Sigmoid colon (tissue), 7 donors: Measurements from ENCODE around the gene SYT13. TPM values are rescaled to one million over a fixed set of nuclear protein-coding genes. Genes with fewer than 3 reads are reported as not detected.
"Not testable (repeated sequence)": the region's sequence is repeated elsewhere in the genome, so short reads cannot be mapped to it uniquely, and the experiment has no call there.

Experiments used
- DNase-seq: peaks from one replicate; pipeline ENCODE4 v3.0.0-alpha.2; 2019
- H3K27ac ChIP-seq, 4 donors: fragments of 200-600 bp; sonication (generic); one replicate each; pipeline ENCODE4 v1.5.1; 2016 to 2019; ENCODE audit warnings: mild to moderate bottlenecking in 1 of 4
- H3K27me3 ChIP-seq, 3 donors: fragments of 200-600 bp; sonication (generic); one replicate each; pipeline ENCODE4 v1.5.1; 2019; ENCODE audit warnings: mild to moderate bottlenecking in 1 of 3
- H3K36me3 ChIP-seq, 4 donors: fragments of 200-600 bp; sonication (generic); one replicate each; pipeline ENCODE4 v1.5.1; 2016 to 2019
- H3K4me1 ChIP-seq, 4 donors: fragments of 200-600 bp; sonication (generic); one replicate each; pipeline ENCODE4 v1.5.1; 2017 to 2019
- H3K4me3 ChIP-seq, 4 donors: fragments of 200-600 bp; sonication (generic); one replicate each; pipeline ENCODE4 v1.5.1; 2017 to 2019; ENCODE audit warnings: mild to moderate bottlenecking in 2 of 4, moderate library complexity in 1 of 4
- H3K9me3 ChIP-seq, 4 donors: fragments of 200-600 bp in 3 of 4; sonication (generic) in 3 of 4; one replicate each; pipeline versions ENCODE4 v1.5.1 to v1.6.1; 2013 to 2019
- EP300 ChIP-seq, 4 donors: sonication (generic); formaldehyde crosslinking; IDR thresholded peaks; one replicate each; pipeline ENCODE4 v1.6.1; 2017; ENCODE audit warnings: antibody characterized with exemption in 4 of 4
- POLR2A ChIP-seq, 2 donors: fragments of 450-650 bp; IDR thresholded peaks; one replicate each; pipeline ENCODE4 v1.6.1; 2016; ENCODE audit warnings: antibody characterized with exemption in 2 of 2, mild to moderate bottlenecking in 2 of 2, moderate library complexity in 2 of 2
- POLR2AphosphoS5 ChIP-seq, 4 donors: sonication (generic); formaldehyde crosslinking; IDR thresholded peaks; one replicate each; pipeline ENCODE4 v1.6.1; 2017; ENCODE audit warnings: antibody characterized with exemption in 4 of 4
- WGBS, 2 donors: extraction: QIAGEN DNeasy Blood & Tissue Kit; methylation state at CpG; one replicate each; pipeline ENCODE4 v1.1.7; 2013; 5-methylcytosine and 5-hydroxymethylcytosine counted together
- intact Hi-C: fragments of 100-400 bp; cut with DNase I; formaldehyde crosslinking; loops from one replicate; pipeline ENCODE4 v1.15.1; 2023
- polyA plus RNA-seq, 3 donors: library from polyadenylated mRNA; stranded (reverse); fragments of 200-250 nt; gene quantifications; one replicate each; pipeline ENCODE4 v1.2.3, GENCODE V29; 2013
- total RNA-seq, 4 donors: library from RNA; depleted of rRNA; stranded (reverse); fragments of >200 nt; gene quantifications; one replicate each; pipeline ENCODE4 v1.1.0, GENCODE V29; 2016
- TF ChIP-seq, protein P1 (sequence below), 4 experiments: fragments of 450-650 bp in 3 of 4; fragments of 200-600 bp in 1 of 4; IDR thresholded peaks; one replicate each; pipeline ENCODE4 v1.5.1; 2016 to 2019; ENCODE audit warnings: antibody characterized with exemption in 4 of 4, mild to moderate bottlenecking in 3 of 4, moderate library complexity in 2 of 4
- donor health status: healthy with polysubstance abuse.
- donor health status: Bipolar disorder and iron deficiency.
- donor health status: healthy.

The SYT13 gene
- total and polyA plus RNA-seq, 7 donors = 2.0 to 8.1 (median 3.9) TPM

DNA sequence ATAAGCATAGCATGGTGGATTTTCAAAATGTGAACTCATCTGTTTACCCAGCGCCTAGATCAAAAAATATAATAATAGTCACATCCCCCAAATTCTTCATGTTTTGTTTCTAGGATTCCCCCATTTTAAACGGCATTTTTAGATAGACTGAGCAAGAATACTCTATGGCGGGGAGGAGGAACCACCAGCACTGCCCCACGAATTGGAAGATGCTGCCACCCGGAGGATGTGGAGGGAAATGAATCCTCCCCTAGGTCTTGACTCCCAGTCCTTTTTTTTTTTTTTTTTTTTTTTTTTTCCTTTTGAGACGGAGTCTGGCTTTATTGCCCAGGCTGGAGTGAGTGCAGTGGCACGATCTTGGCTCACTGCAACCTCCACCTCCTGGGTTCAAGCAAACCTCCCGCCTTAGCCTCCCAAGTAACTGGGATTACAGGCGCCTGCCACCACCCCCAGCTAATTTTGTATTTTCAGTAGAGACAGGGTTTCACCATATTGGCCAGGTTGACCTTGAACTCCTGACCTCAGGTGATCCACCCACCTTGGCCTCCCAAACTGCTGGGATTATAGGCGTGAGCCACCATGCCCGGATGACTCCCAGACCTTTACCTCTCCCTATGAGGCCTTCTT is 7.5 kb upstream of the SYT13 start:
- not testable (repeated sequence) for H3K4me1 ChIP-seq, H3K4me3 ChIP-seq, H3K27ac ChIP-seq, H3K36me3 ChIP-seq, H3K9me3 ChIP-seq
- intact Hi-C loops = loop anchor here (1.0 to 5.0 kb wide), 3 partner anchors 39 to 361 kb away; no protein-coding TSS in a partner anchor
- peaks cover 0 to 15% (median 0%) of the 10 kb centered on the region in 3 donors for H3K27me3 ChIP-seq
- 22 to 24% methylated on average over 11 of the region's 11 CpGs for WGBS, 2 donors
- TF ChIP-seq, protein P1, sequence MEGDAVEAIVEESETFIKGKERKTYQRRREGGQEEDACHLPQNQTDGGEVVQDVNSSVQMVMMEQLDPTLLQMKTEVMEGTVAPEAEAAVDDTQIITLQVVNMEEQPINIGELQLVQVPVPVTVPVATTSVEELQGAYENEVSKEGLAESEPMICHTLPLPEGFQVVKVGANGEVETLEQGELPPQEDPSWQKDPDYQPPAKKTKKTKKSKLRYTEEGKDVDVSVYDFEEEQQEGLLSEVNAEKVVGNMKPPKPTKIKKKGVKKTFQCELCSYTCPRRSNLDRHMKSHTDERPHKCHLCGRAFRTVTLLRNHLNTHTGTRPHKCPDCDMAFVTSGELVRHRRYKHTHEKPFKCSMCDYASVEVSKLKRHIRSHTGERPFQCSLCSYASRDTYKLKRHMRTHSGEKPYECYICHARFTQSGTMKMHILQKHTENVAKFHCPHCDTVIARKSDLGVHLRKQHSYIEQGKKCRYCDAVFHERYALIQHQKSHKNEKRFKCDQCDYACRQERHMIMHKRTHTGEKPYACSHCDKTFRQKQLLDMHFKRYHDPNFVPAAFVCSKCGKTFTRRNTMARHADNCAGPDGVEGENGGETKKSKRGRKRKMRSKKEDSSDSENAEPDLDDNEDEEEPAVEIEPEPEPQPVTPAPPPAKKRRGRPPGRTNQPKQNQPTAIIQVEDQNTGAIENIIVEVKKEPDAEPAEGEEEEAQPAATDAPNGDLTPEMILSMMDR (IDR thresholded peaks at IDR 0.05) = peak in 3 of 4 experiments; percentile 51 to 53 (median 52)
- DNase-seq = peak; percentile 89

DNA sequence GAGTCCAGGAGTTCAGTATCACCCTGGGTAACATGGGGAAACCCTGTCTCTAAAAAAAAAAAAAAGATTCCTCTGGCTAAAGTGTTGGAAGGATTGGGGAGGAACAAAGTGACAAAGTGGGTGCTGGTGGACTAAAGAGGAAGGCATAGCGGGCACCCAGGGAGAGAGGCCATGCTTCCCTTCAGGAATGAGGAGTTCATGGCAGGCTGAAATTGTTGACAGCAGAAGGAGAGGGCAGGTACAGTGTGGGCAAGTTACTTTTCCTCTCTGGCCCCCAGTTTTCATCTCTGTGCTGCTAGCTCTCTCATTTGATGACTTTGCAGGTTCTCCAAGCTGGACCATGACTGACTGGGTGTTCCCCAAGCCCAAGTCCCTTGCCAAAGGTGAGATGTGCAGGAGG is 4.4 kb upstream of the SYT13 start:
- Histone ChIP-seq H3K27ac (no peak overlapping the region), H3K4me3 (no peak overlapping the region), H3K9me3 (peaks cover 0 to 4% (median 0%) of the 10 kb centered on the region in 4 donors), H3K36me3 (no peaks in the 10 kb centered on the region), H3K4me1 (peaks cover 0 to 8% (median 7%) of the 10 kb centered on the region in 4 donors), H3K27me3 (peaks cover 7 to 46% (median 27%) of the 10 kb centered on the region in 3 donors)
- WGBS, 2 donors = 91 to 92% methylated on average over 1 of the region's 1 CpG
- DNase-seq = no peak
- intact Hi-C loops = loop anchor here (5.0 kb wide), 2 partner anchors 42 to 358 kb away; no protein-coding TSS in a partner anchor
- no peak for TF ChIP-seq EP300 (IDR thresholded peaks at IDR 0.05)
- TF ChIP-seq, protein P1 (IDR thresholded peaks at IDR 0.05) = no peak

DNA sequence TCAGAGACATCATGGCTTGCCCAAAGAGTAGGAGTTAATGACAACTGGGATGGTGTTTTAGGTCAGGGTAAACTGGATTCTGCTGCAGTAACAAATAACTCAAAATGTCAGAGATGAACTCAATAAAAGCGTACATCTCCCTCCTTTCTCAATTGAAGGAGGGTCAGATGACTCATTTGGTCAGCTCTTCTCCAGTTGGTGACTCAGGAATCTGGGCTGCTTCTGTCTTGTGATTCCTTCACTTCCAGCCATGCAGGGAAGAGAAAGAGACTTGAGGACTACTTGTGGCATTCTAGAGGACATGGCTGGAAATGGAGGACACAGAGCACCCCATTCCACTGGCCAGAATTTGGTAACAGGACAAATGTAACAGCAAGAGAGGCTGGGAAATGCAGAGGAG is 3.2 kb upstream of the SYT13 start:
- Histone ChIP-seq H3K9me3 (peaks cover 0 to 4% (median 0%) of the 10 kb centered on the region in 4 donors), H3K36me3 (no peaks in the 10 kb centered on the region), H3K4me3 (no peak overlapping the region), H3K27ac (no peak overlapping the region), H3K27me3 (peaks cover 13 to 59% (median 35%) of the 10 kb centered on the region in 3 donors), H3K4me1 (peaks cover 0 to 10% (median 8%) of the 10 kb centered on the region in 4 donors)
- TF ChIP-seq EP300 (IDR thresholded peaks at IDR 0.05) (no peak), POLR2A (IDR thresholded peaks at IDR 0.05) (no peak), POLR2AphosphoS5 (IDR thresholded peaks at IDR 0.05) (no peak)
- TF ChIP-seq, protein P1 (IDR thresholded peaks at IDR 0.05) = no peak
- WGBS, 2 donors = 79 to 87% methylated on average over 1 of the region's 1 CpG
- intact Hi-C loops = no loop called here
- no peak for DNase-seq

DNA sequence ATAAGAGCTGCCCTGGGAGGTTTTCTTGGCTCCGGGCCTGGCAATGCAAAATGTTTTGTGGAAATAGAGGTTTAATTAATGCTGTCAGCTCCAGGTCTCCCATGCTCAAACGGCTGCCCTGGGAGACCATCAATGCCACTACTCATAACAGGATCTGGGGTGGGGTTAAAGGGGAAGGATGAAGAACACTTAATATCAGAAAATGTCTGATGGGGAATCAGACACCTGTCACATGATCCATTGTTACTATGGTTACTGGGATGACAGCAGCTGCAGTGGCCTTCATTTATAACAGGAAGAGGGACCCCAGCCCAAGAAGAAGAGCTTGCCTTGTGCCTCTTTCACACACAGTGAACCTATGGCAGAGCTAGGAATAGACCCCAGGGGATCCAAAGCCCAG is 2.2 kb upstream of the SYT13 start:
- Histone ChIP-seq H3K27me3 (peaks cover 13 to 68% (median 35%) of the 10 kb centered on the region in 3 donors), H3K4me3 (no peak overlapping the region), H3K4me1 (peaks cover 0 to 10% (median 8%) of the 10 kb centered on the region in 4 donors), H3K9me3 (peaks cover 0 to 4% (median 0%) of the 10 kb centered on the region in 4 donors), H3K36me3 (no peaks in the 10 kb centered on the region), H3K27ac (no peak overlapping the region)
- WGBS, 2 donors = 79 to 81% methylated on average over 2 of the region's 2 CpGs
- TF ChIP-seq EP300 (IDR thresholded peaks at IDR 0.05) (no peak), POLR2A (IDR thresholded peaks at IDR 0.05) (no peak), POLR2AphosphoS5 (IDR thresholded peaks at IDR 0.05) (no peak)
- TF ChIP-seq, protein P1 (IDR thresholded peaks at IDR 0.05) = no peak
- intact Hi-C loops = no loop called here
- DNase-seq = no peak
